H9 (cell line): ENCODE data around the gene SH3GL1. TPM values are rescaled to one million over a fixed set of nuclear protein-coding genes. Genes with fewer than 3 reads are reported as not detected.

Source experiments
- DNase-seq: peaks from one replicate; pipeline ENCODE4 v3.0.0-alpha.2; 2017
- H2AFZ ChIP-seq: one replicate; pipeline ENCODE4 v1.6.1; 2013; ENCODE audit warnings: mild to moderate bottlenecking, low read length, control low read depth, moderate library complexity
- H2AK5ac ChIP-seq: 2 replicates; pipeline ENCODE4 v1.6.1; 2013; ENCODE audit warnings: low read length, control low read depth, mixed read lengths; ENCODE audit not compliant: insufficient read length
- H2BK120ac ChIP-seq: one replicate; pipeline ENCODE4 v1.6.1; 2013; ENCODE audit warnings: low read depth, mild to moderate bottlenecking, low read length, control low read depth, inconsistent platforms; ENCODE audit not compliant: poor library complexity, severe bottlenecking
- H2BK12ac ChIP-seq: 2 replicates; pipeline ENCODE4 v1.6.1; 2013; ENCODE audit warnings: low read length, control low read depth, mixed read lengths, low read depth; ENCODE audit not compliant: insufficient read length
- H2BK15ac ChIP-seq: 2 replicates; pipeline ENCODE4 v1.6.1; 2013; ENCODE audit warnings: low read depth, low read length, control low read depth
- H2BK20ac ChIP-seq: one replicate; pipeline ENCODE4 v1.6.1; 2013; ENCODE audit warnings: low read depth, mild to moderate bottlenecking, low read length, control low read depth, inconsistent platforms; ENCODE audit not compliant: poor library complexity, severe bottlenecking
- H2BK5ac ChIP-seq: 2 replicates; pipeline ENCODE4 v1.6.1; 2013; ENCODE audit warnings: low read length, control low read depth, mixed read lengths; ENCODE audit not compliant: insufficient read length
- H3K14ac ChIP-seq: 2 replicates; pipeline ENCODE4 v1.6.1; 2013; ENCODE audit warnings: low read length, control low read depth; ENCODE audit not compliant: insufficient read depth
- H3K18ac ChIP-seq: 2 replicates; pipeline ENCODE4 v1.6.1; 2013; ENCODE audit warnings: low read depth, mild to moderate bottlenecking, mixed read lengths, low read length, control low read depth; ENCODE audit not compliant: insufficient read length
- H3K23ac ChIP-seq: 2 replicates; pipeline ENCODE4 v1.6.1; 2013; ENCODE audit warnings: low read length, control low read depth, mixed read lengths, low read depth; ENCODE audit not compliant: insufficient read length
- H3K23me2 ChIP-seq: 2 replicates; pipeline ENCODE4 v1.6.1; 2013; ENCODE audit warnings: low read depth, mild to moderate bottlenecking, mixed read lengths, low read length, control low read depth; ENCODE audit not compliant: insufficient read length, poor library complexity, severe bottlenecking
- H3K27ac ChIP-seq: 2 replicates; pipeline ENCODE4 v1.5.1; 2013; ENCODE audit warnings: low read length, control low read depth, mixed read lengths, low read depth; ENCODE audit not compliant: insufficient read length
- H3K27me3 ChIP-seq: 2 replicates; pipeline ENCODE4 v1.6.1; 2013; ENCODE audit warnings: low read length, control low read depth, inconsistent platforms; ENCODE audit not compliant: insufficient read depth
- H3K4ac ChIP-seq: 2 replicates; pipeline ENCODE4 v1.6.1; 2013; ENCODE audit warnings: low read depth, mild to moderate bottlenecking, control low read depth, inconsistent platforms, low read length, moderate library complexity
- H3K4me1 ChIP-seq: 2 replicates; pipeline ENCODE4 v1.6.1; 2013; ENCODE audit warnings: low read length, control low read depth, inconsistent platforms; ENCODE audit not compliant: insufficient read depth
- H3K4me2 ChIP-seq: 2 replicates; pipeline ENCODE4 v1.6.1; 2013; ENCODE audit warnings: low read length, control low read depth, mixed read lengths; ENCODE audit not compliant: insufficient read length, insufficient read depth
- H3K56ac ChIP-seq: 2 replicates; pipeline ENCODE4 v1.6.1; 2013; ENCODE audit warnings: low read depth, mild to moderate bottlenecking, mixed read lengths, low read length, control low read depth; ENCODE audit not compliant: insufficient read length
- H3K79me1 ChIP-seq: 2 replicates; pipeline ENCODE4 v1.6.1; 2013; ENCODE audit warnings: low read depth, mild to moderate bottlenecking, moderate library complexity, low read length, control low read depth, inconsistent platforms; ENCODE audit not compliant: insufficient read depth, poor library complexity, severe bottlenecking
- H3K79me2 ChIP-seq: 2 replicates; pipeline ENCODE4 v1.6.1; 2013; ENCODE audit warnings: low read length, control low read depth, inconsistent platforms; ENCODE audit not compliant: insufficient read depth
- H3K9ac ChIP-seq: 2 replicates; pipeline ENCODE4 v1.6.1; 2013; ENCODE audit warnings: low read length, control low read depth, mixed read lengths; ENCODE audit not compliant: insufficient read length; ENCODE audit errors: extremely low read depth
- H3K9me3 ChIP-seq: one replicate; pipeline ENCODE4 v1.6.1; 2013; ENCODE audit warnings: low read depth, low read length, inconsistent platforms; ENCODE audit not compliant: control insufficient read depth
- H3T11ph ChIP-seq: one replicate; pipeline ENCODE4 v1.6.1; 2013; ENCODE audit warnings: mild to moderate bottlenecking, low read length, control low read depth, inconsistent platforms
- H4K20me1 ChIP-seq: one replicate; pipeline ENCODE4 v1.6.1; 2013; ENCODE audit not compliant: control insufficient read depth, insufficient read length, insufficient read depth
- H4K5ac ChIP-seq: 2 replicates; pipeline ENCODE4 v1.6.1; 2013; ENCODE audit warnings: low read depth, mild to moderate bottlenecking, mixed read lengths, low read length, control low read depth; ENCODE audit not compliant: insufficient read length
- H4K8ac ChIP-seq: replicated peaks from 2 replicates; pipeline ENCODE4 v1.6.1; 2013; ENCODE audit warnings: low read length, control low read depth, mixed read lengths, low read depth; ENCODE audit not compliant: insufficient read length
- H4K91ac ChIP-seq: 2 replicates; pipeline ENCODE4 v1.6.1; 2013; ENCODE audit warnings: low read depth, mild to moderate bottlenecking, moderate library complexity, mixed read lengths, low read length, control low read depth; ENCODE audit not compliant: insufficient read length
- H3K27ac Mint-ChIP-seq, 3 experiments: 2 replicates in 2 of 3; 3 replicates in 1 of 3; pipeline ENCODE4 v1.8.0; 2020 to 2021; ENCODE audit warnings: mixed read lengths in 3 of 3, mild to moderate bottlenecking in 1 of 3, moderate library complexity in 1 of 3
- H3K27me3 Mint-ChIP-seq: 2 replicates; pipeline ENCODE4 v1.8.0; 2021; ENCODE audit warnings: low read depth, mild to moderate bottlenecking, moderate library complexity, mixed read lengths
- H3K36me3 Mint-ChIP-seq, 3 experiments: 2 replicates in 2 of 3; 3 replicates in 1 of 3; pipeline ENCODE4 v1.8.0; 2020 to 2021; ENCODE audit warnings: low read depth in 3 of 3, mixed read lengths in 3 of 3; ENCODE audit not compliant: insufficient read depth in 1 of 3
- H3K4me1 Mint-ChIP-seq, 2 experiments: 2 replicates each; pipeline ENCODE4 v1.8.0; 2020; ENCODE audit warnings: mixed read lengths in 2 of 2
- H3K4me3 Mint-ChIP-seq, 2 experiments: 2 replicates in 1 of 2; 3 replicates in 1 of 2; pipeline ENCODE4 v1.8.0; 2020 to 2021; ENCODE audit warnings: mild to moderate bottlenecking in 2 of 2, mixed read lengths in 2 of 2, moderate library complexity in 1 of 2
- H3K9me3 Mint-ChIP-seq, 2 experiments: 2 replicates in 1 of 2; 3 replicates in 1 of 2; pipeline ENCODE4 v1.8.0; 2020; ENCODE audit warnings: mild to moderate bottlenecking in 2 of 2, mixed read lengths in 2 of 2, moderate library complexity in 1 of 2
- CTCF ChIP-seq: fragments of 200-600 bp; sonication (generic); conservative IDR thresholded peaks from 3 replicates; pipeline ENCODE4 v1.8.0; 2021; ENCODE audit warnings: antibody characterized with exemption, mild to moderate bottlenecking
- WGBS: extraction: QIAGEN DNeasy Blood & Tissue Kit; methylation state at CpG from one replicate; pipeline ENCODE4 v1.1.7; 2013; ENCODE audit warnings: missing lambda C conversion rate, low lambda C conversion rate, mixed read lengths; ENCODE audit not compliant: insufficient read length; ENCODE audit errors: extremely low coverage; 5-methylcytosine and 5-hydroxymethylcytosine counted together
- total RNA-seq: library from RNA; stranded (reverse); gene quantifications from 2 replicates; pipeline ENCODE4 v1.2.1, GENCODE V29; 2021

SH3GL1 gene
- total RNA-seq, 1 experiment from 2014 or later: 85.5 TPM

GRCh38 chr19:4343370-4344307 lies 56.7 kb downstream of the SH3GL1 start, which contains the start of gene MPND:
TSS of gene MPND (plus strand) at chr19:4343562. CDS start at chr19:4343594, 32 bp downstream.
- Histone ChIP-seq H3K27ac (peak within 1 kb of the TSS; percentile 20), H3K14ac (peak within 1 kb of the TSS; percentile 87), H2BK20ac (no peak within 1 kb of the TSS), H3K56ac (no peak within 1 kb of the TSS), H3K79me1 (no peaks in the 10 kb centered on the region), H2BK12ac (no peak within 1 kb of the TSS), H4K20me1 (no peaks in the 10 kb centered on the region), H3K4ac (no peak within 1 kb of the TSS; the same call in 1 of the 2 replicates), H2AFZ (no peak within 1 kb of the TSS), H2BK120ac (peak within 1 kb of the TSS; percentile 52), H4K91ac (no peak within 1 kb of the TSS), H3K23ac (no peak within 1 kb of the TSS), H3T11ph (no peak within 1 kb of the TSS), H4K5ac (no peak within 1 kb of the TSS), H3K9me3 (no peaks in the 10 kb centered on the region), H3K4me1 (no peaks in the 10 kb centered on the region), H3K9ac (peak within 1 kb of the TSS; percentile 88), H2AK5ac (no peak within 1 kb of the TSS), H3K18ac (peak within 1 kb of the TSS; percentile 86), H3K79me2 (no peaks in the 10 kb centered on the region), H4K8ac (no peak within 1 kb of the TSS), H2BK15ac (no peak within 1 kb of the TSS), H3K4me2 (peak within 1 kb of the TSS; percentile 88), H2BK5ac (no peak within 1 kb of the TSS), H3K23me2 (peaks cover 8% of the 10 kb centered on the region), H3K27me3 (no peaks in the 10 kb centered on the region)
- peaks cover 11 to 30% (median 29%) of the 10 kb centered on the region in 3 experiments for H3K36me3 Mint-ChIP-seq
- no peak for TF ChIP-seq CTCF
- H3K9me3 Mint-ChIP-seq: no peaks in the 10 kb centered on the region; a peak in 1 of 5 replicates
- H3K4me3 Mint-ChIP-seq: peak within 1 kb of the TSS; percentile 85 to 92
- peak; percentile 86 for DNase-seq
- H3K4me1 Mint-ChIP-seq: peaks cover 7 to 13% of the 10 kb centered on the region in 2 experiments
- WGBS: no CpG with 5 or more reads among the region's 101 CpGs
- H3K27ac Mint-ChIP-seq: peak within 1 kb of the TSS; percentile 94 to 99 (median 99)
- peaks cover 7% of the 10 kb centered on the region for H3K27me3 Mint-ChIP-seq
